GM12878 (cell line): ENCODE results near the gene NPDC1. TPM values are rescaled to one million over a fixed set of nuclear protein-coding genes. Genes with fewer than 3 reads are reported as not detected.

Experiments
- ATAC-seq: fragments of 200-7000 bp; cut with Tn5 transposase; 3 replicates; pipeline ENCODE4 v1.9.1; 2020; ENCODE audit warnings: mild to moderate bottlenecking, moderate library complexity
- BruUV-seq: library from RNA; stranded (reverse); fragments of 400-500 nt; replicated peaks from 2 replicates; lab custom pipeline; 2021; lab: Mats Ljungman, UMichigan
- CTCF ChIA-PET: fragments of 300-600 bp; sonication (Branson Sonifier 250); formaldehyde crosslinking; extraction: SDS; loops from one replicate; lab custom pipeline; 2021; ENCODE audit warnings: inconsistent platforms; lab: Yijun Ruan, JAX
- POLR2A ChIA-PET: fragments of 350-600 bp; formaldehyde crosslinking; extraction: SDS; loops from one replicate; lab custom pipeline; 2021; ENCODE audit warnings: inconsistent platforms; lab: Charles Lee
- RAD21 ChIA-PET: fragments of 300-600 bp; sonication (Branson Sonifier 250); formaldehyde crosslinking; loops from one replicate; lab custom pipeline; 2023; ENCODE audit warnings: antibody characterized with exemption; ENCODE audit not compliant: unreplicated experiment; lab: Charles Lee
- SMC1A ChIA-PET: fragments of 300-600 bp; sonication (Branson Sonifier 250); formaldehyde crosslinking; loops from one replicate; lab custom pipeline; 2023; ENCODE audit not compliant: unreplicated experiment, uncharacterized antibody; lab: Charles Lee
- DNase-seq: peaks from one replicate; pipeline ENCODE4 v3.0.0-alpha.2; 2011; ENCODE audit warnings: low read depth, low spot score
- FAIRE-seq: peaks from 3 replicates; lab custom pipeline; 2011; peaks lifted over from hg19 to GRCh38; lab: Jason Lieb, UNC
- H2AFZ ChIP-seq: 2 replicates; pipeline ENCODE4 v1.6.0; 2011; ENCODE audit warnings: low read depth, low read length, control low read depth; ENCODE audit not compliant: control insufficient read depth
- H3K27ac ChIP-seq: 2 replicates; pipeline ENCODE4 v1.5.1; 2011; ENCODE audit warnings: control low read depth; ENCODE audit not compliant: control insufficient read depth, insufficient read depth
- H3K27me3 ChIP-seq, 2 experiments: replicated peaks in 1 of 2; 2 replicates each; pipeline versions ENCODE4 v1.6.0 to v1.6.1; 2011; ENCODE audit warnings: low read length in 1 of 2; ENCODE audit not compliant: control insufficient read depth in 2 of 2, insufficient read depth in 2 of 2
- H3K36me3 ChIP-seq, 2 experiments: 2 replicates each; pipeline ENCODE4 v1.5.1; 2011; ENCODE audit warnings: low read length in 1 of 2; ENCODE audit not compliant: control insufficient read depth in 2 of 2, insufficient read depth in 2 of 2
- H3K4me1 ChIP-seq: 2 replicates; pipeline ENCODE4 v1.6.1; 2011; ENCODE audit warnings: mild to moderate bottlenecking, low read length, moderate library complexity, mixed read lengths; ENCODE audit not compliant: control insufficient read depth, insufficient read depth
- H3K4me2 ChIP-seq: 2 replicates; pipeline ENCODE4 v1.6.0; 2011; ENCODE audit warnings: control low read depth; ENCODE audit not compliant: control insufficient read depth, insufficient read depth
- H3K4me3 ChIP-seq: fragments of 200-600 bp; sonication (generic); 2 replicates; pipeline ENCODE4 v1.5.1; 2016
- H3K79me2 ChIP-seq: 2 replicates; pipeline ENCODE4 v1.6.0; 2011; ENCODE audit warnings: low read length; ENCODE audit not compliant: control insufficient read depth, insufficient read depth
- H3K9ac ChIP-seq: 2 replicates; pipeline ENCODE4 v1.8.0; 2011; ENCODE audit warnings: low read length, control low read depth, mixed read lengths; ENCODE audit not compliant: control insufficient read depth, insufficient read depth
- H3K9me3 ChIP-seq: replicated peaks from 3 replicates; pipeline ENCODE4 v1.5.1; 2011; ENCODE audit warnings: mild to moderate bottlenecking, low read length; ENCODE audit not compliant: control insufficient read depth, insufficient read depth
- H4K20me1 ChIP-seq: 2 replicates; pipeline ENCODE4 v1.6.0; 2011; ENCODE audit not compliant: control insufficient read depth, insufficient read depth
- GATAD2B ChIP-seq: fragments of 450-650 bp; conservative IDR thresholded peaks from 2 replicates; pipeline ENCODE4 v1.6.1; 2017; ENCODE audit warnings: low read depth, mild to moderate bottlenecking, moderate library complexity
- HDAC6 ChIP-seq: fragments of 200-600 bp; sonication (generic); IDR thresholded peaks from one replicate; pipeline ENCODE4 v1.8.0; 2017; ENCODE audit warnings: antibody characterized with exemption; ENCODE audit not compliant: unreplicated experiment
- KDM1A ChIP-seq: fragments of 200-600 bp; sonication (generic); IDR thresholded peaks from 2 replicates; pipeline ENCODE4 v1.6.1; 2016; ENCODE audit warnings: borderline replicate concordance
- MEF2B ChIP-seq: fragments of 450-650 bp; IDR thresholded peaks from 2 replicates; pipeline ENCODE4 v1.6.1; 2018; ENCODE audit warnings: mild to moderate bottlenecking, moderate library complexity; ENCODE audit not compliant: partially characterized antibody, poor library complexity, severe bottlenecking
- NR2C1 ChIP-seq: fragments of 450-650 bp; IDR thresholded peaks from 2 replicates; pipeline ENCODE4 v1.6.1; 2017; ENCODE audit warnings: antibody characterized with exemption, mild to moderate bottlenecking, moderate library complexity
- NRF1 ChIP-seq: conservative IDR thresholded peaks from 2 replicates; pipeline ENCODE4 v1.6.1; 2011; ENCODE audit warnings: mild to moderate bottlenecking, low read depth, low read length, improper control_type of control experiment
- RAD51 ChIP-seq: fragments of 450-650 bp; IDR thresholded peaks from 2 replicates; pipeline ENCODE4 v1.6.1; 2016; ENCODE audit warnings: moderate library complexity, mild to moderate bottlenecking, inconsistent platforms
- SRF ChIP-seq, 2 experiments: IDR thresholded peaks; 2 replicates each; pipeline ENCODE4 v1.6.1; 2011; ENCODE audit warnings: low read depth in 2 of 2, low read length in 2 of 2, mild to moderate bottlenecking in 1 of 2, moderate library complexity in 1 of 2
- ZZZ3 ChIP-seq: IDR thresholded peaks from 2 replicates; pipeline ENCODE4 v1.6.1; 2011; ENCODE audit warnings: low read depth; ENCODE audit not compliant: control insufficient read depth, insufficient read length
- WGBS: methylation state at CpG from one replicate; pipeline ENCODE4 v1.1.6; 2016; ENCODE audit warnings: low lambda C conversion rate; ENCODE audit not compliant: insufficient replicate concordance, insufficient coverage; ENCODE audit errors: missing lambda C conversion rate; 5-methylcytosine and 5-hydroxymethylcytosine counted together
- in situ Hi-C: fragments of 300-500 bp; cut with MboI; formaldehyde crosslinking; loops from 9 replicates; pipeline ENCODE4 v1.14.3; 2018; ENCODE audit warnings: mixed read lengths
- intact Hi-C: fragments of 100-400 bp; cut with micrococcal nuclease; formaldehyde crosslinking; loops from one replicate; pipeline ENCODE4 v1.14.2; 2022; ENCODE audit not compliant: unreplicated experiment
- polyA plus RNA-seq, 11 experiments: library from polyadenylated mRNA; depleted of rRNA in 4 of 11; unstranded in 6 of 11; stranded (reverse) in 5 of 11; fragments of >200 nt; fragmentation: Nextera tagmentation in 4 of 11; fragmentation: Illumina TruSeq in 1 of 11; extraction: Ambion mirVana in 4 of 11; extraction: Trizol in 1 of 11; gene quantifications; 1 replicate in 1 of 11; 2 replicates in 10 of 11; pipeline versions ENCODE4 v1.2.1 to v1.2.3, GENCODE V29; 2011 to 2016; ENCODE audit warnings: inconsistent platforms in 2 of 11, missing spikeins in 2 of 11, low read depth in 1 of 11
- total RNA-seq, 4 experiments: library from RNA; depleted of rRNA in 3 of 4; stranded (reverse); fragments of >200 nt in 3 of 4; fragmentation: Illumina TruSeq in 1 of 4; extraction: Trizol in 1 of 4; gene quantifications; 2 replicates each; pipeline versions ENCODE4 v1.2.1 to v1.2.3, GENCODE V29; 2013 to 2021
- TF ChIP-seq, protein P1 (sequence below): fragments of 450-650 bp; formaldehyde crosslinking; IDR thresholded peaks from 2 replicates; pipeline ENCODE4 v1.5.0; 2022; ENCODE audit warnings: mild to moderate bottlenecking, missing genetic modification characterization

Gene NPDC1
- total and polyA plus RNA-seq, 10 of the 15 experiments (the other 5 are each of a cell fraction or from before 2014, with no cell fraction given): 0.04 to 1.7 (median 0.77) TPM; not detected in 2

DNA sequence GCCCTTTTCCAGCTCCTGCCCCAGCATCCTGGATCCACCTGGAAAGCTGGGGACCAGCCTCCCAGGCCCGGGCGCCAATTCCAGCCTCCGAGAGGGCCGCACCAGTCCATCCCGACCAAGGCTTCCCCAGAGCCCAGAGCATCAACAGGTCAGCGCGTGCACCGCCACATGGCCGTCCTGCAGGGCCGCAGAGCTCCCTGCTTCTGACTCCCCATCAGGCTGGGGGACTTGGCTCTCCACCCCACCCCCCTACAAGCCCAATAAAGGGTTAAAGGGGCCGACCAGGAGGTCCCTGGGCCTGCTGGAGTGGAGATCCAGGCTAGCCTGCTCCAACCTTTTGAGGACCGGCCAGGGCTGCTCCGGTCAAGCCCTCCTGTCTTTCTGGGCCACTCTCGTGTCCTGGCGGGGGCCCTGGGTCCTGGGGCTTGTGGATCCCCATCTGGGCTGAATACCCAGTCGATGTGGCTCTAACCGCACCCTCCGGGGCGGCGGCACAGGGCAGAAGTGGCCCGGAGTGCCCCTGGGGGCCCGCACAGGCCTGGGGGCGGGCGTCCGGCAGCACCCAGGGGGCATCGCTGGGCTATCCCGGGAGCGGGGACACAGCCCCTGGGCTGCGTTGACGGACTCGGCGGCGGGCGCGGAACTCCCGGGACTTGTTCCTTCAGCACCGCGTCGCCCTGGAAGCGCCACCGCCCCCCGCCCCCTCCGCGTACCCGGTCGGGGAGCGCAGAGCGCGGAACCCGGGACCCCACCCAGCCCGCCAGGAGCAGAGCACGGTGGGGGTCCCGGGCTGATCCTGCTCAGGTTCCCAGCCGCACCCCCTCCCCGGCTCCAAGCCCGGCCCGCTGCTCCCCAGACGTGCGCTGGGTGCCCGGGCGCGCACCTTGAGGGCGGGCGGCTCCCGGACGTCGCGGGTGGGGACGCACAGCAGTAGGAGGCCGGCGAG lies 7.3 kb upstream of the NPDC1 start (continued):
- TF ChIP-seq NRF1 (no peak), KDM1A (no peak), HDAC6 (no peak), SRF (IDR thresholded peaks at IDR 0.05; ENCODE audit: low read depth in 2 of 2, low read length in 2 of 2) (no peak), RAD51 (no peak), NR2C1 (no peak), GATAD2B (no peak), ZZZ3 (no peak)

DNA sequence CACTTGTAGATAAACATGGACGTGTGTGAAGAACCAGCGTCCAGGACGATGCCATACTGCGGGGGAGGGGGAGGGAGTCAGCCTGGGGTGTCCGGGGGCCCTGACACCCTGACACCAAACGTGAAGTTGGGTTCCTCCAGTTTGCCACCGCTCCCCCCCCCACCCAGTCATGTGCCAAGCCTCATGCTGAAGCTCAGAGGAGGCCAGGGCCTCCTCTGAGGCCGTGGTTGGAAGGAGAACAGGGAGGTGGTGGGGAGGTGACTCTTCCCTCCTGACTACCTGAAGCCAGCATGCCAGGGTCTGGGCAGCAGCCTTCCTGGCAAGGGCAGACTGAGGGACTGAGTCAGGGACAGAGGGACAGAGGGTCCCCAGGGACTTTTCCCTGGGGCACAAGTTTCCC lies 6.3 kb upstream of the NPDC1 start:
- H3K4me2 ChIP-seq: no peak overlapping the region
- RAD21 ChIA-PET: no interaction called here
- H3K4me3 ChIP-seq: no peak overlapping the region
- in situ Hi-C loops (no loop called here), intact Hi-C loops (no loop called here)
- H3K36me3 ChIP-seq: no peaks in the 10 kb centered on the region
- H4K20me1 ChIP-seq: no peaks in the 10 kb centered on the region
- H3K27ac ChIP-seq: no peak overlapping the region
- no peaks in the 10 kb centered on the region for H3K4me1 ChIP-seq
- CTCF ChIA-PET: interaction anchor here (0.6 to 1.5 kb wide), 4 partner anchors 12 to 52 kb away, joined by 3 to 6 read pairs (median 4); no protein-coding TSS in a partner anchor
- peaks cover 11 to 16% of the 10 kb centered on the region in 2 experiments; a peak in 3 of 4 replicates for H3K27me3 ChIP-seq
- H3K79me2 ChIP-seq: no peaks in the 10 kb centered on the region
- no peak for DNase-seq
- no peak overlapping the region for H2AFZ ChIP-seq
- TF ChIP-seq, protein P1, sequence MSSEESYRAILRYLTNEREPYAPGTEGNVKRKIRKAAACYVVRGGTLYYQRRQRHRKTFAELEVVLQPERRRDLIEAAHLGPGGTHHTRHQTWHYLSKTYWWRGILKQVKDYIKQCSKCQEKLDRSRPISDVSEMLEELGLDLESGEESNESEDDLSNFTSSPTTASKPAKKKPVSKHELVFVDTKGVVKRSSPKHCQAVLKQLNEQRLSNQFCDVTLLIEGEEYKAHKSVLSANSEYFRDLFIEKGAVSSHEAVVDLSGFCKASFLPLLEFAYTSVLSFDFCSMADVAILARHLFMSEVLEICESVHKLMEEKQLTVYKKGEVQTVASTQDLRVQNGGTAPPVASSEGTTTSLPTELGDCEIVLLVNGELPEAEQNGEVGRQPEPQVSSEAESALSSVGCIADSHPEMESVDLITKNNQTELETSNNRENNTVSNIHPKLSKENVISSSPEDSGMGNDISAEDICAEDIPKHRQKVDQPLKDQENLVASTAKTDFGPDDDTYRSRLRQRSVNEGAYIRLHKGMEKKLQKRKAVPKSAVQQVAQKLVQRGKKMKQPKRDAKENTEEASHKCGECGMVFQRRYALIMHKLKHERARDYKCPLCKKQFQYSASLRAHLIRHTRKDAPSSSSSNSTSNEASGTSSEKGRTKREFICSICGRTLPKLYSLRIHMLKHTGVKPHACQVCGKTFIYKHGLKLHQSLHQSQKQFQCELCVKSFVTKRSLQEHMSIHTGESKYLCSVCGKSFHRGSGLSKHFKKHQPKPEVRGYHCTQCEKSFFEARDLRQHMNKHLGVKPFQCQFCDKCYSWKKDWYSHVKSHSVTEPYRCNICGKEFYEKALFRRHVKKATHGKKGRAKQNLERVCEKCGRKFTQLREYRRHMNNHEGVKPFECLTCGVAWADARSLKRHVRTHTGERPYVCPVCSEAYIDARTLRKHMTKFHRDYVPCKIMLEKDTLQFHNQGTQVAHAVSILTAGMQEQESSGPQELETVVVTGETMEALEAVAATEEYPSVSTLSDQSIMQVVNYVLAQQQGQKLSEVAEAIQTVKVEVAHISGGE (CRISPR knock-in tag): no peak
- TF ChIP-seq MEF2B: peak; percentile 41
- 45% methylated on average over 8 of the region's 8 CpGs for WGBS
- FAIRE-seq: no peak
- POLR2A ChIA-PET: interaction anchor here (0.6 kb wide), 1 partner anchor 31 kb away, joined by 4 read pairs; no protein-coding TSS in a partner anchor
- H3K9me3 ChIP-seq: no peaks in the 10 kb centered on the region
- SMC1A ChIA-PET: no interaction called here
- BruUV-seq: no TSS peak
- H3K9ac ChIP-seq: no peak overlapping the region
- no peak for ATAC-seq
